Measurements from ENCODE around the gene FGB.

GRCh38 chr4:154620111-154620510 lies 57.3 kb downstream of the FGB start:
- no peak for TF ChIP-seq CTCF (IDR thresholded peaks at IDR 0.05)
- TF ChIP-seq POLR2A (IDR thresholded peaks at IDR 0.05): no peak
